HG02623 (cell line): ENCODE data around the gene AUTS2.
A peak's percentile ranks its signal among the peaks of the same experiment; 100 is the strongest.

Experiments used
- ATAC-seq: cut with Tn5 transposase; IDR thresholded peaks from one replicate; pipeline ENCODE4 v1.9.1; 2021; ENCODE audit warnings: moderate library complexity; ENCODE audit not compliant: unreplicated experiment

Gene AUTS2

DNA sequence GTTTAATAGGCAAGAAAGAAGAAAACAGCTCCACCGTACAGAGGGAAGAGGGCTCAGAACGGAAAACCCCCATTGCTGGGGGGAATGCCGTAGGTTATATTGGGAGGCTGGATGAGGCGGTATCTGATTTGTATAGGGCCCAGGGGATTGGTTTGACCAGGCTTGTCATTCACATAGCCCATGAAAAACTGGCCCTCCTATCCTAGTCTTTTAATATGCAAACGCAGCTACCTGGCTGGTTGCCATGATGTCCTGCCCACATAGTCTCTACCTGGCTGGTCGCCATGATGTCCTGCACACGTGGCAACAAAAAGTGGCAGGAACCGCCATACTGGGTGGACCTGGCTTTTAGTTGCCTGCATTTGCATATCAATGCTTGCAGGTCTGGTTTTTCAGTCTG, 84.7 kb downstream of the AUTS2 start:
- no peak for ATAC-seq

DNA sequence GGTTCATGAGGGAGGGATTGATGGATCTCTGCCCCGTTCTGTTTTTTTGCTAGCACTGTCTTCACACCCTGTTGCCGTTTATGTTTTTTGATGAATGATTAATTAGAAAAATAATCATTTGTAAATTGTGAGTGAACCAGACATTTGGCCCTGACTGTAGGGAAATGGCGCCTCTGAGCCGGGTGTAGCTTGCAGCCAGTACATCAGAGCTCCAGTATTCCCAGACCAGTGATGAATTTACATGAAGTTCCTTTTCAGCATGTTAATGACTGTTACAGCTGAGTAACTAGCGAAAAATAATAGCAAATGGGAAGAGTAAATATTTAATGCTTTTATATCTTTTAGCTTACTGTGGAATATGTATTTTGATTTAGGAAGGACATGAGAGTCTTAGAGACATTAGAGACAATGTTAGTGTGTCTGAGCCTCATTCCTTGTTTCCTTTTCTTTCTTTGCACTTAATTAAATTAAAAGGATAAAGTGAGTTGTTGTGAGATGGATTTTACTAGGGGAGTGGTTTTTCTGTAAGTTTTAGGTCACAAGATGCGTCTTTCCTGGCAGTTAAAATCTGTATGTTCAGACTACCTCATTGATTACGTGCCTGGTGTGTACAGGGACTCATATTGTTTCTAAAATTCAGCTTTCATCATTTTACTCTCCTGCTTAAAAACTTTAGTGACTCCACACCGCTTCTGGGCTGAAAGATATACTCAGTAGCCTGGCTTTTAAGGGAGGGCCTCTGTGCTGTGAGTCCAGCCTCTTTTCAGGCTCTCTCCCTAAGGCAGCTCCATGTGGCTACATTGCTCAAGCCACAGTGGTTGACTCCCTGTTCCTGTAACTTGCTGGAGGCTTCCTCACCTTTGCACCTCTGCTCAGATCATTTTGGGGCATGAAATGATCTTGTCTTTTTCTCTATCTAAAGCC, 86.4 kb downstream of the AUTS2 start:
- no peak for ATAC-seq

DNA sequence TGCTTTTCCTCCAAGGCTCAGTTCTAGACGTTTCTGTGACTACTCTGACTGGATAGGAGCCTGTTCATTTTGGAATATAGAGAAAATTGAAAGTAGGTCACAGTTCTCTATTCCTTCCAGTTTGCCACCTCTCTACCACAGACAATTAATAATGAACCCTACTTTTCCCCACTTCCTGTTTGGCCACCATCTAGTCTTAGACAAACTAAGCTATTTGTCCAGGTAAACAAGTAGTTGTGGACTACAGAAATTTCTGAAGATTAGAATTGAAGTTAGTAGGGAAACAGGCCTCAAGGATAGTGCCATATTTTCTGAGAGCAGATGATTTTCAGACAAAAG, 87.0 kb downstream of the AUTS2 start:
- no peak for ATAC-seq

DNA sequence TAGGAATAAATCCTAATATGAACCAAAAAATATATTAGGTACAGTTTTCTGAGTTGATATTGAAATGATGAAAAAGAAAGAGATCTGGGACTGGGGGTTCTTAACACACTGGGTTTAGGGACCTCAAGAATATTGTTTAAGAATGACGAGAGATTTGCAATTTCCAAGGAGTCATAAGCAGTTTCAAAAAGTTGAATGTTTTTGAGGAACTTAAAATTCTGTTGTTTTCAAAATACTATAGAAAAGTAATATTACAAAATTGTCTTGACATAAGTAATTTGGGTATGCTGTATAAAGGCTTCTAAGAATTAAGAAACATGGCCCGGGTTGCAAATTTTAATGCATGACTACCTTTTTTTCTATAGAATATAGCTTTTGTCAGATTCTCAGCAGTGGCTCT, 88.1 kb downstream of the AUTS2 start:
- no peak for ATAC-seq

DNA sequence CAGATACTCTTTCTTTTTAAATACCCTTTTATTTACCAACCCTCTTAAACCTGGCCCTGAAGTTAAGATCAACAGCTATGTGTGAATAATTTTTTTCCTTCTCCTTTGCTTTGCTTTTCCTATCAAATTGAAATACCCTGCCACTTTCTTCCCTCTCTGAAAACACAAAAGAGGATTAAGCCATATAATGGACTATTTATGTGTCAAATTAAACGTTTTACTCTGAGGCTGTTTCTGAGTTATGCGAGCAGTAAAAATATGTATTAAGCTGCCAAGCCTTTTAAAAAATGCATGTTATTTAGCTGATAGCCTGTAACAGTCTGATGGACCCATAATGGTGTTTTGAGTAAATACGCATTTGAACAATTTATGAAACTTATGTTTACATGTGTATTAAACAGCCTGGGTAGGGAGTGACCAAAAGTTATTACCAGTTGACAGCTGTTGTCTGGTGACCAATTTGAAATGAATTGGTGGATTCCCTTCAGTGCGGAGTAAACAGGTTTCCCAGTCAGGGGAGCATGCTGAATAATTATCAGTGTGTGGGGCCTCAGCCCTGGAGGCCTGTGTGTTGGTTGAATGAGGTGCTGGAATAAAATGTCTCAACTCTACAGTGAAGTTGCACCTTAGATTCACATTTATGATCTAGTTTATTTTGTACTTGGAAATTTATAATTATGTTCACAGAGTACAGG, 89.6 kb downstream of the AUTS2 start:
- ATAC-seq: no peak

DNA sequence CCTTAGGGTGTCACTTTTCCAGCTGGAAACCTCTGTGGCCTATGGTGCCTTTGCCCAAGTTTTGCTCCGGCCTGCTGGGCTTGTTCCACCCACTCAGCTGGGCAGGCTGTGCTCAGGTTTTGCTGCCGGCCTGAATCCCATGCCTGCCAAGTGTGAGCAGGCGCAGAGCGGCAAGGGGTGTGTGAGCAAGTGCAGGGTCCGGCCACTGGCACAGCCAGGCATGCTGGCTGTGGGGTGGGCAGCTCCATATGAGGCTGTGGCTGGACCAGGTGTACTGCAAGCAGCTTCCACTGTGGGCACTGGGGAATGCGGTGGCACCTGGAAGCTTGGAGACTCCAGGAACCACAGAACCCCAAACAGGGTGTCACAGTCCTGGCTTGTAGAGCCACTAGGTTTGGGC, 92.1 kb downstream of the AUTS2 start:
- no peak for ATAC-seq

DNA sequence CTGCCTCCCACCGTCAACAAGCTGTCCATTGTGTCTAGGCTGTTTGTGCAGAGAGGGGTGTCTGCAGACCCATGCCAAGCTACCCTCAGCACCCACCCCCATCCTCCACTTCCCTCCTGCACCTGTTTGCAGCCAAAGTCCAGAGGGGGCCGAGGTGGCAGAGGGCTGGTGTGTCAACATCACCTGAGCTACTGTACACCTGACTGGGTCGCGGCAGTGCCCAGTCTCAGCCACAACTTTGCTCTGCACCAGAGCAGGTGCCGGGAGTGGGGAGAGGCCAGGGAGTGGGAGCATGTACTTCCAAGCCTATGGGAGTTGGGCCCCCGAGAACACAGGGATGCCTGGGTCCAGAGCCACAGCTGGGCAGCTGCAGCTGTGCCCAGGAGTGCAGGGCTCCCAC, 93.1 kb downstream of the AUTS2 start:
- no peak for ATAC-seq

DNA sequence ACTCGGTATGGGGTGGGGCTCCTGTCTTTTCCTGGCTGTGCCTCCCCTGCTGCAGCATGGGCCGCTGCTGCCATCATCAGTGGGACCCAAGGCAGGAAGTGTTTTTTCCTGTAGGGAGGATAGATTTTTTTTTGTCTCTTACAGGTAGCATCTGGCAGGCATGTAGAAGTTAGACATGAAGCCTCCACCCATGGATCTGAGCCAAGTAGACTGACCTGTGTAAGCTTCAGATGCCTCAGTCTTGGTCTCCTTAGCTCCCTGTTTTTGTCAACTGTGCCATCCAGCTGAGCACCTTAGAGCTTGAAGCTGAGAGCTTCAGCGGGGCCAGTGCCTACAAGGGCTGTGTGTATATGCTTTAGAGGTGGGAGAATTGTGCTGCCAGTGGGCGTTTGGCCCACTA, 93.5 kb downstream of the AUTS2 start:
- ATAC-seq: no peak

DNA sequence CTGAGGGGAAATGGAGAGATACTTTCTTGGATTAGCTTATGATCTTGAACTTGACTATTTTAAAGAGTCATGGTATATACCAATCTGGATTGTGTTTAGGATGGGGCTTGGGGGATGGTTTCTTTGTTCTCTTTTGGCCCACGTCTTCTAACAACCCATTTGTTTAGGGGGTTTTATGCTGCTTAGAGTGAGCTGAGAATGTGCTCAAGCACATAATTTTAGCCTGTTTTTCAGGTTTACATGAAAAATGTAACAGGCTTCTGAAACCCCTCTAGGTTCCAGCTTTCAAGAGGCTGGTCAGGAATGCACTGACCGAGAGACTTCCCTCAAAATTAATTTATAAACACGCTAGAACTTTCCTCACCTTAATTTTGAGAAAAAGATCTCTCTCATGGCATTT, 94.3 kb downstream of the AUTS2 start:
- ATAC-seq: no peak

DNA sequence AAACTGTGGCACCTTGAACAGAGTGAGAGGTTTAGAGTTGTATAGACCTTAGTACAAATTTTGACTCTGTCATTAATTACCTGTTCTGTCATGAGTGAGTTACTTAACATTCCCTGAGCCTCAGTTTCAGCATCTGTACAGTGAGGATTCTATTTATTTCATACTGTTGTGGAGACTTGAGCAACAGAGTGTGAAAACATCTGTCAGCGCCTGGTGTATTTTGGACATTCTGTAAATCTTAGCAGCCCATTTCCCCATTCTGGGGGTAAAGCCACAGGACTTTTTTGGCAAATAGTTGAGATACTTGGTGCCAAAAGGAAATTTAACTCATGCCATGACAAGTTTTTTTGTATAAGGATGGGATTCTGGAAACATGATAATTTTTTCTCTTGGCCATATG, 94.8 kb downstream of the AUTS2 start:
- ATAC-seq: no peak

DNA sequence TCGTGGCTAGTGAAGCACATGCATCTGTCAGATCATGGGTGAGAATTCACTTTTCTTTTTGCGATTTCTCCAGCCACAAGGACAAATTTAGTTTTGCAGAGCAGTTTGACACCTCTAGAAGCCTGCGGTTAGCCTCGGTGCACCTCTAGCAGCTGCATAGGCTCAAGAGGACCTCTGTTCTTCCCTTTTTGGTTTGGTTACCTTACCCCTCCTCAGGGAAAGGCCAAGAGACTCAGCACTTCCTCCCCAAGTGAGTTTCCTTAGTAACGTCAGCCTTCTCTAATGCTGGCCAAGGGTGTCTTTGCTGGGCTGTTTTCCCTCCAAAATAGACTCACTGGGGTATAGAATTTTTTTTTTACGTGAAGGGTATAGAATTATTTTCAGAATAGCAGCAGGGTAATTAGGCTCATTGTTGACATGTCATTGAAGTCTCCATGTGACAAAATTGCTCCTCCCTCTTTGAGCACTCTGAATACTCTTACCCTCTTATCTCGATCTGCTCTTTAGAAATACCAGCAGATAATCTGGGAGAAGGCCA, 97.8 kb downstream of the AUTS2 start:
- peak; percentile 91 for ATAC-seq

DNA sequence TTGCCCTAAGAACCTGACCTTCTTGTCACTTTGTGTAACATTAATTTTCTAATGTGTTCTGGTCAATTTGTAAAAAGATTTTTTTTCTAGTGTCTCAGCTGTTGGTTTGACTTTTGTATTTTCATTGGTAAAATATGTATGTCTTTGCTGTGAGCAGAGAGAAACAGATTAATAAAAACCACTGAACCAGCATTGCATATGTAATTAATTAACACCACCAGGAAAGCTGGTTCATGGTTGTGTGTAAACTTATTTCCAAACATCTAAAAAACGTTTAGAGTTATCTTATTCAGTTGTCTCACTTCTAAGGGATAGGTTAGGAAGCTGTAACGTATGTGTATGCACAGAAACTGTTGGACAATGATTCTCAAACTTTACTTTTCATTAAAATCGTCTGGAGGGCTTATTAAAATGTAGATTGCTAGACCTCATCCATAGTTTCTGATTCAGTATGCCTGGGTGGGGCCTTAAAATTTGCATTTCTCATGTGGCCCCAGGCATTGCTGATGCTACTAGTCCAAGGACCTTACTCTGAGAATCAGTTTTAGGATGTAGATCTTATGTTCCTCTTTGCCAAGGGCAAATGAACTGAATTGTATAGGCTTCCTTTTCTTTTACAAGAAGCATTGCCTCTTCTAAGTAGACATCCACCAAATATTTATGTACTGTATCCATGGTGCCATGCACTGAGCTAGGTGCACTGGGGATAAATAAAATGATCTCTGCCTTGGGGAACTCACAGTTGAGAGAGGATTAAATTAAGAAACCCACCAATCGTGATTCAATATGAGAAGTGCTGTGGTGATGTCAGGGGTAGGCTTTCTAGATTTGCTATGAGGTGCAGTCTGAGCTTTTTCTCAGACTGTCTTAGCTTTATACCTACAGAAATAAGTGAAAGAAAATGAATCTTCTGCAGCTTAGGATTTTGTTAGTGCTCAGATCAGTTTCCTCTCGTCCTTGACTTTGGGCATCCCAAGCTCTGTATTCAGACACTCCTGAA, 98.7 kb downstream of the AUTS2 start:
- ATAC-seq: no peak

DNA sequence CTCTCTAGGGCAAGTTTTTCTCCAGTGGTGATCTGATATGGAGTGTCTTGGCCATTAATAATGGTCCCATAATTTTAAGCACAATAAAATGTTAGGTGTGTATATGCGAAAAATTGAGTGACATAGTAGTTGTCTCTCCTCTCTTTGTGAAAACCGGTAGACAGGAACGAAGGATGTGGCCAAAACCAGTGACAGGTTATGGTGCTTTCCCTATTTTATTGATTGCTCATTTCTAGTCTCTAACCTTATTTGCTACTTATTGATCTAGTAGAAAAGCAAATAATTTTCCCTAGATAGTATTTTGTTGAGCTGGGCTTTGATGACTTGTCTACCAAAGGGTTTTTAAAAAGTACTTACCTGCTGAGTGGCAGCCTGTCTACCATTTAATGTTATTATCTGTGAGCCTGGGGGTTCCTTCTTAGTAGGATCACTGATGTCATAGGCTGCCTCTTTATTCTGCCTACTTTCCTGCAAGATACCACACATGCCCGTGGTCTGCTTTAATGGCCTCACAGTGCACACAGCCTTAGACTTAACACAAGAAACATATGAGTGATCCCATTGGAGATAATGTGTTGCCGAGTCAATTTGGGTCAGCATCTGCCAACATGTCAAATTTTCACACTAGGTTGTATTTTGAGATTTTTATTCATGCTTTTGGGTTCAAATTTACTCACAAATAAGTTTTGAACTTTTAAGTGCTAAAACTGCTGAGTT, 100.0 kb downstream of the AUTS2 start:
- no peak for ATAC-seq

DNA sequence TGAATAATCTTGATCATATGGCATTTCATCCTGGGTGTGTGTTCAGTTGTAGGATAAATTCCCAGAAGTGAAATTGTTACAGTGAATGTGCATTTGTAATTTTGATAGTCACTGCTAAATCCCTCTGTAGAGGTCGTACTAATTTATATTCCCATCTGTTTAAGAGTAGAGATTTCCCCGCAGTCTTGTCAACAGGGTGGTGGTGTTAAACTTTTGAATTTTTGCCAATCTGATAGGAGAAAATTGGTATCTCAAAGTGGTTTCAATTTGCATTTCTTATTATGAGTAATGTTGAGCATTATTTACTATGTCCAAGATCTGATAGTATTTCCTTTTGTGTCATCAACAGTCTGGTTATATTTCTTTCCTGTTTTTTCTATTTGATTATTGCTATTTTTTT, 101.7 kb downstream of the AUTS2 start:
- no peak for ATAC-seq

DNA sequence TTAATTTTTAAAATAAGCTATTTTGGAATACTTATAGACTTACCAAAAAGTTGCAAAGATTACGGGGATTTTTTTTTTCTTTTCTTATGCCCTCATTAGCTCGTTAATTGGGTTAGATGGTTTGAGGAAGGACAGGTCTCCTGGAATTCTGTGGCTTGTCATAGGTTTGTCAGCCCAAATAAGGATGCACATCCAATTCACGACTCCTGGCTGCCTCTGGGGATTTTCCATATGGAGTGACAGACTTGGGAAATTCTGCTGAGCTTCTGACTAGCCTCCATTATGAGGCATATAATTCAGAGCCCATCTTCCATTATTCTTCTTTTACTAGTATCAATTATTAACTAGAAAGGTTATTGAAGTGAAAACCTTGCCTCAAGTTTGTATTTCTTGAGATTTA, 102.1 kb downstream of the AUTS2 start:
- no peak for ATAC-seq

DNA sequence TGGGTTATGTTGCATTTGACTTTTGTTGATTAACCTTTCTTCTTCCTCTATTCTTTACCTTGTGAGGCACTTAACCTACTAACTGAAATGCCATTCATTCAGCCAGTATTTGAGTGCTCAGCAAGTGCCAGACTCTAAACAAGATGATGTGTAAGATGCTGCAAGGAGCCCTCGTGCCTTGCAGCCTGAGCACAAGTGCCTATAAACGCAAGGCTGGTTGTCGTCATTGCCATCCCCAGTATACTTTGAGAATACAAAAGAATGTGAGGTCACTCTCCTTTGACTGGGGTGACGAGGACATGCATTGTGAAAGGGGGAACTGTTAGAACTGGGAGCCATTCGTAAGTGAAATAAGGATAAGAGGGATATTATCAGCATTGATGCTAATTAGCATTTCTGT, 103.0 kb downstream of the AUTS2 start:
- ATAC-seq: no peak

DNA sequence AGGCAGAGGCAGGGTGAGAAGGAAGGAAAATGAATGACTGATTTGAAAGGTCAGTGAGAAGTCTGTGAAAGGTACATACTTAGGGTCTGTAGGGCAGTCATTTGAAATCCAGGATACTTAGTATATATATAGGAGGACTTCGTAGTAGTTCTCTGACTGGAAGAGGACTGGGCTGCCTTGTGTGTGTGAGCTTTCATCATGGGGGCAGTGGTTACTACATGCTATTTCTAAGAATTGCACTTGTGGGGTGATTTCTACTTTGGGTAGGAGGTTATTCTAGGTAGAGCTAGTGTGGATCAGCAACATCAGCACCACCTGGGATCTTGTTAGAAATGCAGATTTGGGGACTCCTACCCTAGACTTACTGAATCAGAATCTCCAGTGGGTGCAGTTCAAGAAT, 104.1 kb downstream of the AUTS2 start:
- no peak for ATAC-seq

DNA sequence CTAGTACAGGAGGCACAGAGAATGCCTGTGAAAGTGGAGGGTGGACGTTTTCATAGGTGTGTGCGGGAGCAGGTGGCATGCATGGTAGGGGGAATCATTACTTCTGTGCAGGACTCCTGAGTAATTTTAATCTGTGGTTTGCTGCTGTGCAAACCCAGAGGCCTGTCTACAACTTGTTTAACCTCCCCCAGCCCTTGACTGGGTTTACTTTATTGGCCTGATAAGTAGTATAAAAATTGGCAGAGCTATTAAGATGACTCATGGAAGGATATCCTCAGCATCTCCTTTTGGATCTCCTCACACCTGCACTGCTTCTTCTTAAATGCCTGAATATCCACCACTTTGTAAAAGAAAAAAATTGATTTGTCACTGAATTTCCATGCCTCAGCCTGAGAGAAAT, 104.8 kb downstream of the AUTS2 start:
- no peak for ATAC-seq

DNA sequence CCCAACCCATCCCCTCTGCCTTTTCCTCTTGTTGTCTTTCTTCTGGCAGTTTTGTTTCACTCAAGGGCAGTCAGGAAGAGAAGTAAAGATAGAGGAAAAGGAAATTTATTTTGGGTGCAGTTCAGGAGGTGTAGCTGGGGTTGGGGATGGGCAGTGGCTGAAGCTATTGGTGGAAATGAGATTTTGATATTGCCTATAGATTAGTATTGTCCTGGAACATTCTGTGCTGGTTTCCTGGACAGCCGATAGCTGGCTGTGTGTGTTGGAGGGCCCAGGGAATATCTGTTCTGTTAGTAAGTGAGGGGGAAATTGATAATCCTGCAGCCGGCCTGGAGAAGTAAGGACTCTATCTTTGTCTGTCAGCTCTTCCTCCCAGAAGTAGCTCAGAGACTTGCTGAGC, 107.8 kb downstream of the AUTS2 start:
- no peak for ATAC-seq

DNA sequence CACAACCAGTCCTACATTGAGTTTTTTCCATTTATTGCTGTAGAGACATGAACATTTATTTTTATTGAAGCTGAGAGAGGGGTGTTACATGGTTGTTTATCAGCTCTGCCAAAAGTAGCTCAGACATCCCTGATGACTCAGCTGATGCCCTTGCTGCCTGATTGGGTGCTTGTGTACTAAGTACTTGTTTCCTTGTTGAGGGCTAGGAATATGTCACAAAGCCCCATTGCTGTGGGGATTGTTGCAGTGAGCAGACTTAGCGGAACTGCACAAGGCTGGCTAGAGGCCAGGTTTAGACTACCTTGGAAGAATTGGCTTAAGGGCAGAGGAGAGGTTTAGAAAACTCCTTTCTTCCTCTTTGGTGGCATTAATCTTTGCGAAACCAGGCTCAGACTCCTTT, 110.6 kb downstream of the AUTS2 start:
- no peak for ATAC-seq
